WTC11 (cell line): ENCODE data around the gene VSNL1. TPM values are rescaled to one million over a fixed set of nuclear protein-coding genes. Genes with fewer than 3 reads are reported as not detected.

ENCODE experiments used
- ATAC-seq: fragments of 200-7000 bp; cut with Tn5 transposase; 2 replicates; pipeline ENCODE4 v1.10.0; 2021; ENCODE audit warnings: mild to moderate bottlenecking, moderate library complexity
- CTCF ChIA-PET: fragments of 300-600 bp; sonication (Branson Sonifier 250); formaldehyde crosslinking; loops from one replicate; lab custom pipeline; 2021; ENCODE audit warnings: antibody characterized with exemption; lab: Charles Lee
- POLR2A ChIA-PET: fragments of 350-600 bp; sonication (Branson Sonifier 250); formaldehyde crosslinking; loops from one replicate; lab custom pipeline; 2021; ENCODE audit warnings: antibody characterized with exemption; lab: Charles Lee
- DNase-seq: peaks from one replicate; pipeline ENCODE4 v3.0.0; 2021; ENCODE audit warnings: low spot score
- H3K27ac Mint-ChIP-seq: 2 replicates; pipeline ENCODE4 v1.8.0; 2021; ENCODE audit warnings: mixed read lengths
- H3K27me3 Mint-ChIP-seq: 2 replicates; pipeline ENCODE4 v1.8.0; 2021; ENCODE audit warnings: low read depth, mild to moderate bottlenecking, moderate library complexity, mixed read lengths
- H3K36me3 Mint-ChIP-seq: 2 replicates; pipeline ENCODE4 v1.8.0; 2021; ENCODE audit warnings: mixed read lengths
- H3K4me1 Mint-ChIP-seq: 2 replicates; pipeline ENCODE4 v1.8.0; 2022; ENCODE audit warnings: mixed read lengths
- H3K4me3 Mint-ChIP-seq: 2 replicates; pipeline ENCODE4 v1.8.0; 2021; ENCODE audit warnings: mild to moderate bottlenecking, moderate library complexity, mixed read lengths
- H3K9me3 Mint-ChIP-seq: 2 replicates; pipeline ENCODE4 v1.8.0; 2021; ENCODE audit warnings: mixed read lengths
- CBFB ChIP-seq: sonication (generic); formaldehyde crosslinking; IDR thresholded peaks from 2 replicates; pipeline ENCODE4 v1.8.1; 2022; ENCODE audit warnings: mild to moderate bottlenecking, low read depth, missing genetic modification reagents
- CREB1 ChIP-seq: sonication (generic); formaldehyde crosslinking; IDR thresholded peaks from 2 replicates; pipeline ENCODE4 v1.8.0; 2023; ENCODE audit warnings: mild to moderate bottlenecking, missing genetic modification reagents
- ESRRA ChIP-seq: sonication (generic); formaldehyde crosslinking; IDR thresholded peaks from 2 replicates; pipeline ENCODE4 v1.8.1; 2022; ENCODE audit warnings: mild to moderate bottlenecking, missing genetic modification reagents, borderline replicate concordance
- FOXJ3 ChIP-seq: sonication (generic); formaldehyde crosslinking; IDR thresholded peaks from 2 replicates; pipeline ENCODE4 v1.9.0; 2021; ENCODE audit warnings: missing genetic modification reagents, mild to moderate bottlenecking, borderline replicate concordance
- JAZF1 ChIP-seq: fragments of 250-450 bp; sonication (Bioruptor Pico); IDR thresholded peaks from 2 replicates; pipeline ENCODE4 v1.9.0; 2021; ENCODE audit warnings: moderate library complexity, mild to moderate bottlenecking, inconsistent platforms
- NFE2L1 ChIP-seq: sonication (generic); formaldehyde crosslinking; IDR thresholded peaks from 2 replicates; pipeline ENCODE4 v1.8.1; 2023; ENCODE audit warnings: missing genetic modification reagents
- PRRX2 ChIP-seq: fragments of 250-450 bp; sonication (Bioruptor Pico); IDR thresholded peaks from 2 replicates; pipeline ENCODE4 v1.8.0; 2021; ENCODE audit warnings: mild to moderate bottlenecking
- RELA ChIP-seq: sonication (generic); formaldehyde crosslinking; IDR thresholded peaks from 2 replicates; pipeline ENCODE4 v1.8.1; 2022; ENCODE audit warnings: missing genetic modification reagents, mild to moderate bottlenecking, borderline replicate concordance
- TP53 ChIP-seq: sonication (generic); formaldehyde crosslinking; IDR thresholded peaks from 2 replicates; pipeline ENCODE4 v1.8.1; 2023; ENCODE audit warnings: mild to moderate bottlenecking, missing genetic modification reagents
- ZNF121 ChIP-seq: sonication (generic); formaldehyde crosslinking; IDR thresholded peaks from 2 replicates; pipeline ENCODE4 v1.8.0; 2023; ENCODE audit warnings: missing genetic modification reagents
- ZNF263 ChIP-seq: sonication (generic); formaldehyde crosslinking; IDR thresholded peaks from 2 replicates; pipeline ENCODE4 v1.8.1; 2022; ENCODE audit warnings: low read depth, mild to moderate bottlenecking, moderate library complexity, missing genetic modification reagents
- total RNA-seq: library from RNA; stranded (reverse); gene quantifications from 3 replicates; pipeline ENCODE4 v1.2.3, GENCODE V29; 2021
- TF ChIP-seq, protein P1 (sequence below): sonication (generic); formaldehyde crosslinking; IDR thresholded peaks from 2 replicates; pipeline ENCODE4 v1.8.0; 2023; ENCODE audit warnings: mild to moderate bottlenecking, missing genetic modification reagents
- TF ChIP-seq, protein P2 (sequence below): sonication (generic); formaldehyde crosslinking; IDR thresholded peaks from 2 replicates; pipeline ENCODE4 v1.8.1; 2022; ENCODE audit warnings: missing genetic modification reagents, borderline replicate concordance
- TF ChIP-seq, protein P3 (sequence below): sonication (generic); formaldehyde crosslinking; IDR thresholded peaks from 2 replicates; pipeline ENCODE4 v1.8.0; 2022; ENCODE audit warnings: mild to moderate bottlenecking, missing genetic modification reagents
- TF ChIP-seq, protein P4 (sequence below): sonication (generic); formaldehyde crosslinking; IDR thresholded peaks from 2 replicates; pipeline ENCODE4 v1.8.0; 2022; ENCODE audit warnings: missing genetic modification reagents
- TF ChIP-seq, protein P5 (sequence below): sonication (generic); formaldehyde crosslinking; IDR thresholded peaks from 2 replicates; pipeline ENCODE4 v1.8.1; 2023; ENCODE audit warnings: mild to moderate bottlenecking, missing genetic modification reagents, moderate library complexity
- TF ChIP-seq, protein P6 (sequence below): fragments of 250-450 bp; sonication (Bioruptor Pico); IDR thresholded peaks from 2 replicates; pipeline ENCODE4 v1.9.0; 2021; ENCODE audit warnings: mild to moderate bottlenecking
- TF ChIP-seq, protein P7 (sequence below): sonication (generic); formaldehyde crosslinking; IDR thresholded peaks from 2 replicates; pipeline ENCODE4 v1.8.1; 2023; ENCODE audit warnings: mild to moderate bottlenecking, missing genetic modification reagents

VSNL1 gene
- total RNA-seq, 1 experiment from 2014 or later, result 78.4 TPM

DNA sequence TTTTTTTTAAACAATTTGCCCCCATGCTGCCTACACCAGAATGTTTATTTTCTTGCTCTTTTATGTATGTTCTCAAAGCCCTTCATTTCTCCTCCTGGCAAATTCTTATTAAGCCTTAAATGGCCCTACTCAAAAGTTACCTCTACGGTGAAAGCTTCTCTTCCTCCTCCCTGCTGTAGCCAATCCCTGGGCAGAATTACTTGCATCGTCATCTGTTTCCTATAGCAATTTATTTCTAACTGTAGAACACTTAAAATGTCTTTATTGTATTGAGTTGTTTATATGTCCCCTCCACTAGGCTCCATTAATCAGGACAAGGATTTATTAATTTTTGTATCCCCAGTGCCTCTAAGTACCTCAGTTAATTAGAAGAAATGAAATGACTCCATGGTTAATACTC is 19.7 kb upstream of the VSNL1 start (continued):
- TF ChIP-seq, protein P1, sequence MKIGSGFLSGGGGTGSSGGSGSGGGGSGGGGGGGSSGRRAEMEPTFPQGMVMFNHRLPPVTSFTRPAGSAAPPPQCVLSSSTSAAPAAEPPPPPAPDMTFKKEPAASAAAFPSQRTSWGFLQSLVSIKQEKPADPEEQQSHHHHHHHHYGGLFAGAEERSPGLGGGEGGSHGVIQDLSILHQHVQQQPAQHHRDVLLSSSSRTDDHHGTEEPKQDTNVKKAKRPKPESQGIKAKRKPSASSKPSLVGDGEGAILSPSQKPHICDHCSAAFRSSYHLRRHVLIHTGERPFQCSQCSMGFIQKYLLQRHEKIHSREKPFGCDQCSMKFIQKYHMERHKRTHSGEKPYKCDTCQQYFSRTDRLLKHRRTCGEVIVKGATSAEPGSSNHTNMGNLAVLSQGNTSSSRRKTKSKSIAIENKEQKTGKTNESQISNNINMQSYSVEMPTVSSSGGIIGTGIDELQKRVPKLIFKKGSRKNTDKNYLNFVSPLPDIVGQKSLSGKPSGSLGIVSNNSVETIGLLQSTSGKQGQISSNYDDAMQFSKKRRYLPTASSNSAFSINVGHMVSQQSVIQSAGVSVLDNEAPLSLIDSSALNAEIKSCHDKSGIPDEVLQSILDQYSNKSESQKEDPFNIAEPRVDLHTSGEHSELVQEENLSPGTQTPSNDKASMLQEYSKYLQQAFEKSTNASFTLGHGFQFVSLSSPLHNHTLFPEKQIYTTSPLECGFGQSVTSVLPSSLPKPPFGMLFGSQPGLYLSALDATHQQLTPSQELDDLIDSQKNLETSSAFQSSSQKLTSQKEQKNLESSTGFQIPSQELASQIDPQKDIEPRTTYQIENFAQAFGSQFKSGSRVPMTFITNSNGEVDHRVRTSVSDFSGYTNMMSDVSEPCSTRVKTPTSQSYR (CRISPR knock-in tag), result no peak
- TF ChIP-seq CBFB (CRISPR knock-in tag) (no peak), FOXJ3 (CRISPR knock-in tag) (no peak)
- TF ChIP-seq, protein P2, sequence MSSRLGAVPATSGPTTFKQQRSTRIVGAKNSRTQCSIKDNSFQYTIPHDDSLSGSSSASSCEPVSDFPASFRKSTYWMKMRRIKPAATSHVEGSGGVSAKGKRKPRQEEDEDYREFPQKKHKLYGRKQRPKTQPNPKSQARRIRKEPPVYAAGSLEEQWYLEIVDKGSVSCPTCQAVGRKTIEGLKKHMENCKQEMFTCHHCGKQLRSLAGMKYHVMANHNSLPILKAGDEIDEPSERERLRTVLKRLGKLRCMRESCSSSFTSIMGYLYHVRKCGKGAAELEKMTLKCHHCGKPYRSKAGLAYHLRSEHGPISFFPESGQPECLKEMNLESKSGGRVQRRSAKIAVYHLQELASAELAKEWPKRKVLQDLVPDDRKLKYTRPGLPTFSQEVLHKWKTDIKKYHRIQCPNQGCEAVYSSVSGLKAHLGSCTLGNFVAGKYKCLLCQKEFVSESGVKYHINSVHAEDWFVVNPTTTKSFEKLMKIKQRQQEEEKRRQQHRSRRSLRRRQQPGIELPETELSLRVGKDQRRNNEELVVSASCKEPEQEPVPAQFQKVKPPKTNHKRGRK (CRISPR knock-in tag), result no peak
- TF ChIP-seq, protein P3, sequence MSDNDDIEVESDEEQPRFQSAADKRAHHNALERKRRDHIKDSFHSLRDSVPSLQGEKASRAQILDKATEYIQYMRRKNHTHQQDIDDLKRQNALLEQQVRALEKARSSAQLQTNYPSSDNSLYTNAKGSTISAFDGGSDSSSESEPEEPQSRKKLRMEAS (CRISPR knock-in tag), result no peak
- TF ChIP-seq, protein P4, sequence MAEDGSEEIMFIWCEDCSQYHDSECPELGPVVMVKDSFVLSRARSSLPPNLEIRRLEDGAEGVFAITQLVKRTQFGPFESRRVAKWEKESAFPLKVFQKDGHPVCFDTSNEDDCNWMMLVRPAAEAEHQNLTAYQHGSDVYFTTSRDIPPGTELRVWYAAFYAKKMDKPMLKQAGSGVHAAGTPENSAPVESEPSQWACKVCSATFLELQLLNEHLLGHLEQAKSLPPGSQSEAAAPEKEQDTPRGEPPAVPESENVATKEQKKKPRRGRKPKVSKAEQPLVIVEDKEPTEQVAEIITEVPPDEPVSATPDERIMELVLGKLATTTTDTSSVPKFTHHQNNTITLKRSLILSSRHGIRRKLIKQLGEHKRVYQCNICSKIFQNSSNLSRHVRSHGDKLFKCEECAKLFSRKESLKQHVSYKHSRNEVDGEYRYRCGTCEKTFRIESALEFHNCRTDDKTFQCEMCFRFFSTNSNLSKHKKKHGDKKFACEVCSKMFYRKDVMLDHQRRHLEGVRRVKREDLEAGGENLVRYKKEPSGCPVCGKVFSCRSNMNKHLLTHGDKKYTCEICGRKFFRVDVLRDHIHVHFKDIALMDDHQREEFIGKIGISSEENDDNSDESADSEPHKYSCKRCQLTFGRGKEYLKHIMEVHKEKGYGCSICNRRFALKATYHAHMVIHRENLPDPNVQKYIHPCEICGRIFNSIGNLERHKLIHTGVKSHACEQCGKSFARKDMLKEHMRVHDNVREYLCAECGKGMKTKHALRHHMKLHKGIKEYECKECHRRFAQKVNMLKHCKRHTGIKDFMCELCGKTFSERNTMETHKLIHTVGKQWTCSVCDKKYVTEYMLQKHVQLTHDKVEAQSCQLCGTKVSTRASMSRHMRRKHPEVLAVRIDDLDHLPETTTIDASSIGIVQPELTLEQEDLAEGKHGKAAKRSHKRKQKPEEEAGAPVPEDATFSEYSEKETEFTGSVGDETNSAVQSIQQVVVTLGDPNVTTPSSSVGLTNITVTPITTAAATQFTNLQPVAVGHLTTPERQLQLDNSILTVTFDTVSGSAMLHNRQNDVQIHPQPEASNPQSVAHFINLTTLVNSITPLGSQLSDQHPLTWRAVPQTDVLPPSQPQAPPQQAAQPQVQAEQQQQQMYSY (CRISPR knock-in tag), result no peak
- TF ChIP-seq, protein P5, sequence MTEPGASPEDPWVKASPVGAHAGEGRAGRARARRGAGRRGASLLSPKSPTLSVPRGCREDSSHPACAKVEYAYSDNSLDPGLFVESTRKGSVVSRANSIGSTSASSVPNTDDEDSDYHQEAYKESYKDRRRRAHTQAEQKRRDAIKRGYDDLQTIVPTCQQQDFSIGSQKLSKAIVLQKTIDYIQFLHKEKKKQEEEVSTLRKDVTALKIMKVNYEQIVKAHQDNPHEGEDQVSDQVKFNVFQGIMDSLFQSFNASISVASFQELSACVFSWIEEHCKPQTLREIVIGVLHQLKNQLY (CRISPR knock-in tag), result no peak

DNA sequence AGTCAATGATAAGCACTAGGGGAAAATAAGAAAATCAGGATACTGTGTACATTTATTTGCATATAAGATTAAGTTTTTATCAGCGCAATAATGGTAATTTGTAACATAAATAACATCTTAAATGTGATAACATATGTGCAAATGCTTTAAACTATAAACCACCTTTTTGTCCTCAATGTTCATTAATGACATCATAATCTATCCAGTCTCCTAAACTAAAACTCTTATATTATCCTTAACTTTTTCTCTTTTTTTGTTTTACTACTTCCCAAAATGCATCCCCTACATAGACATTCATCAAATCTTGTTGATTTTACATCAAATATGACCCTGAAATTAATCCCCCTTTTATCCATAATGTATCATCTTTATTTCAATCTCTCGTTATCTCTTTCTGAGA is 18.9 kb upstream of the VSNL1 start:
- no peak for ATAC-seq
- no peak for DNase-seq
- CTCF ChIA-PET, result no interaction called here
- Mint-ChIP-seq H3K36me3 (no peaks in the 10 kb centered on the region), H3K4me1 (peaks cover 38% of the 10 kb centered on the region), H3K4me3 (no peak overlapping the region), H3K27me3 (peaks cover 3% of the 10 kb centered on the region; the same call in 1 of the 2 replicates), H3K9me3 (no peaks in the 10 kb centered on the region), H3K27ac (no peak overlapping the region)
- TF ChIP-seq, protein P6, sequence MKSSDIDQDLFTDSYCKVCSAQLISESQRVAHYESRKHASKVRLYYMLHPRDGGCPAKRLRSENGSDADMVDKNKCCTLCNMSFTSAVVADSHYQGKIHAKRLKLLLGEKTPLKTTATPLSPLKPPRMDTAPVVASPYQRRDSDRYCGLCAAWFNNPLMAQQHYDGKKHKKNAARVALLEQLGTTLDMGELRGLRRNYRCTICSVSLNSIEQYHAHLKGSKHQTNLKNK (CRISPR knock-in tag), result no peak
- TF ChIP-seq FOXJ3 (CRISPR knock-in tag) (no peak), CREB1 (CRISPR knock-in tag) (no peak), NFE2L1 (CRISPR knock-in tag) (no peak), ESRRA (CRISPR knock-in tag) (no peak), ZNF121 (CRISPR knock-in tag) (no peak), ZNF263 (no peak), TP53 (CRISPR knock-in tag) (no peak), JAZF1 (no peak), PRRX2 (CRISPR knock-in tag) (no peak), RELA (CRISPR knock-in tag) (no peak)
- TF ChIP-seq, protein P2 (CRISPR knock-in tag), result no peak
- TF ChIP-seq, protein P7, sequence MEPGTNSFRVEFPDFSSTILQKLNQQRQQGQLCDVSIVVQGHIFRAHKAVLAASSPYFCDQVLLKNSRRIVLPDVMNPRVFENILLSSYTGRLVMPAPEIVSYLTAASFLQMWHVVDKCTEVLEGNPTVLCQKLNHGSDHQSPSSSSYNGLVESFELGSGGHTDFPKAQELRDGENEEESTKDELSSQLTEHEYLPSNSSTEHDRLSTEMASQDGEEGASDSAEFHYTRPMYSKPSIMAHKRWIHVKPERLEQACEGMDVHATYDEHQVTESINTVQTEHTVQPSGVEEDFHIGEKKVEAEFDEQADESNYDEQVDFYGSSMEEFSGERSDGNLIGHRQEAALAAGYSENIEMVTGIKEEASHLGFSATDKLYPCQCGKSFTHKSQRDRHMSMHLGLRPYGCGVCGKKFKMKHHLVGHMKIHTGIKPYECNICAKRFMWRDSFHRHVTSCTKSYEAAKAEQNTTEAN, result no peak
- POLR2A ChIA-PET, result no interaction called here
